HL-60 (cell line): Measurements from ENCODE around the gene AMIGO2.

ENCODE experiments used
- DNase-seq, 2 experiments: peaks; one replicate each; pipeline ENCODE4 v3.0.0-alpha.2; 2010 to 2020; ENCODE audit warnings: low read depth in 1 of 2, low spot score in 1 of 2
- H3K27ac ChIP-seq: fragments of 250-450 bp; sonication (Bioruptor Pico); replicated peaks from 2 replicates; pipeline ENCODE4 v1.5.1; 2020; ENCODE audit warnings: mild to moderate bottlenecking, moderate library complexity
- H3K27me3 ChIP-seq: fragments of 250-450 bp; sonication (Bioruptor Pico); 2 replicates; pipeline ENCODE4 v1.5.1; 2021; ENCODE audit warnings: mild to moderate bottlenecking, moderate library complexity; ENCODE audit not compliant: insufficient read depth, poor library complexity, severe bottlenecking
- H3K4me3 ChIP-seq: replicated peaks from 2 replicates; pipeline ENCODE4 v1.5.1; 2011; ENCODE audit warnings: mild to moderate bottlenecking, control low read depth, low read length; ENCODE audit not compliant: insufficient read depth
- CTCF ChIP-seq: IDR thresholded peaks from one replicate; pipeline ENCODE4 v1.5.1; 2011; ENCODE audit warnings: low read length, control low read depth, inconsistent platforms; ENCODE audit not compliant: insufficient read depth
- GABPA ChIP-seq: IDR thresholded peaks from 2 replicates; pipeline ENCODE4 v1.6.1; 2012; ENCODE audit warnings: low read depth
- POLR2AphosphoS5 ChIP-seq: IDR thresholded peaks from 2 replicates; pipeline ENCODE4 v1.6.1; 2012; ENCODE audit warnings: low read depth
- REST ChIP-seq: IDR thresholded peaks from 2 replicates; pipeline ENCODE4 v1.6.1; 2012; ENCODE audit warnings: low read depth; ENCODE audit not compliant: insufficient replicate concordance
- SPI1 ChIP-seq: IDR thresholded peaks from 2 replicates; pipeline ENCODE4 v1.6.1; 2012; ENCODE audit warnings: low read depth, mild to moderate bottlenecking, borderline replicate concordance

AMIGO2 gene

DNA sequence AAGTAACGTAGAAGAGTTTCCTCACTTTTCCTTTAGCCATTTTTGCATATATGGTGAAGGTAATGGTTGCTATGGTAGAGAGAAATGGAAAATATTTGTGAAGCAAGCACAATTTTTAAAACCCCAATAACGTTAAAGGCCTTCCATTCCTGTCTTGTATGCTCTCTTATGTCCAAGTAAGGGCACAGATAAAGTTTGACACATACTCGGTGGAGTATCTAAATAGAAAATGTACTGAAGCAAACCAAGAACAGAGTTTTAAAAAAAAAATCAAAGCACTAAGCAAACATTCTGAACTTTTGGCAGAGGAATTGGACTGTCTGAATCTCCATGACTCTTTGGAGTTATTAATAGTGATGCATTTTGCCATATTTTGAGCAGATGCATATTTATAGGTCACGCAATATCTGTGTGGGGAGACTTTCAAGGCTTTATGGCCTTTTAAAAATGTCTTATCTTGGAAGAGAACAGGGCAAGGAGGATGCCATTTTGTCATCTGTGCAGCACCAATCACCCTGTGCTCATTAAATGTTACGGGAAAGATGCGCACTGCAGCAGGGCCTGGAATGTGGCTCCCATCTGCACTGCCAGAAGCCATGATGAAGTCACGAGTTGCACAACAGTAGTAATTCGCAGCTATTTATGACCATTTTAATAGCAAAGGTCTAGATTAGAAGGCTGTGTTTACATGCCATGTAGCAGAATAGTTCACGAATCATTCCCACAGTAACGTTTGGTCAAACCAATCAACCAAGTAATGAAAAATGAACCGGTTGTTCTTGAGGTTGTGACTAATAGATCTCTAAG is 23.3 kb upstream of the AMIGO2 start:
- no peak for DNase-seq

GRCh38 chr12:47102406-47102805 is 22.6 kb upstream of the AMIGO2 start:
- DNase-seq = no peak
- H3K27ac ChIP-seq = no peak overlapping the region
- TF ChIP-seq GABPA (no peak), CTCF (no peak), SPI1 (no peak), POLR2AphosphoS5 (no peak), REST (no peak)
- H3K27me3 ChIP-seq = no peaks in the 10 kb centered on the region
- no peak overlapping the region for H3K4me3 ChIP-seq

More for the DNA sequence above, 23.3 kb upstream of the AMIGO2 start:
- no peak overlapping the region for H3K4me3 ChIP-seq
- H3K27ac ChIP-seq = no peak overlapping the region
- no peaks in the 10 kb centered on the region for H3K27me3 ChIP-seq
- TF ChIP-seq CTCF (no peak), REST (no peak), SPI1 (no peak), GABPA (no peak), POLR2AphosphoS5 (no peak)

- DNase-seq = no peak
- TF ChIP-seq REST = no peak
- TF ChIP-seq GABPA = no peak
- no peak for TF ChIP-seq SPI1
- no peak for TF ChIP-seq CTCF
- TF ChIP-seq POLR2AphosphoS5 = no peak
- Histone ChIP-seq H3K4me3 (no peak overlapping the region), H3K27ac (no peak overlapping the region), H3K27me3 (no peaks in the 10 kb centered on the region)
These were observed 20.4 kb upstream of the AMIGO2 start for GRCh38 chr12:47100160-47100559.
